Ovary (tissue), 3 donors: ENCODE measurements around the gene CMAS.

ENCODE experiments used
- POLR2A ChIP-seq: fragments of 450-650 bp; IDR thresholded peaks from one replicate; pipeline ENCODE4 v1.6.1; 2017; ENCODE audit warnings: antibody characterized with exemption, mild to moderate bottlenecking, moderate library complexity
- TF ChIP-seq, protein P1 (sequence below), 3 donors: fragments of 450-650 bp in 2 of 3; fragments of 200-600 bp in 1 of 3; IDR thresholded peaks; one replicate each; pipeline versions ENCODE4 v1.5.1 to v1.8.0; 2016 to 2022; ENCODE audit warnings: antibody characterized with exemption in 3 of 3, mild to moderate bottlenecking in 1 of 3
- donor health status: DM: no; HTN: no; CAD: no.

DNA sequence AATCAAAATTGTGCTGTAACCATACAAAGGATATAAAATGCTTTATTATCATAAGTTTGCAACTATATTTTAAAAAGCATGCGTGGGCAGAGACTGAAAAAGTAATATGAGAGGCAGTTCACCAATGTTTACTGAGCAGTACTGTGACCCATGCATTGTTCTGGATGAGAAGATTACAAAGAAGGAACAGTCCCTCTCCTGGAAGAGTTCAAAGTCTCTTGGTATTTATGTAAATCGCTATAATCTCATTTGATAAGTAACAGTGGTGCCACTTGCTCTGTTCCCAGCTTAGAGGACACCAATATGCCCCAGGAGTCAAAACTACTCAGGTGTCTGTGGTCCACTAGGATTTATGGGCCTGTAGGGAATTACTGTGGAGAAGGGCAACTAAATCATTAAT is 2.1 kb upstream of the CMAS start:
- TF ChIP-seq, protein P1, sequence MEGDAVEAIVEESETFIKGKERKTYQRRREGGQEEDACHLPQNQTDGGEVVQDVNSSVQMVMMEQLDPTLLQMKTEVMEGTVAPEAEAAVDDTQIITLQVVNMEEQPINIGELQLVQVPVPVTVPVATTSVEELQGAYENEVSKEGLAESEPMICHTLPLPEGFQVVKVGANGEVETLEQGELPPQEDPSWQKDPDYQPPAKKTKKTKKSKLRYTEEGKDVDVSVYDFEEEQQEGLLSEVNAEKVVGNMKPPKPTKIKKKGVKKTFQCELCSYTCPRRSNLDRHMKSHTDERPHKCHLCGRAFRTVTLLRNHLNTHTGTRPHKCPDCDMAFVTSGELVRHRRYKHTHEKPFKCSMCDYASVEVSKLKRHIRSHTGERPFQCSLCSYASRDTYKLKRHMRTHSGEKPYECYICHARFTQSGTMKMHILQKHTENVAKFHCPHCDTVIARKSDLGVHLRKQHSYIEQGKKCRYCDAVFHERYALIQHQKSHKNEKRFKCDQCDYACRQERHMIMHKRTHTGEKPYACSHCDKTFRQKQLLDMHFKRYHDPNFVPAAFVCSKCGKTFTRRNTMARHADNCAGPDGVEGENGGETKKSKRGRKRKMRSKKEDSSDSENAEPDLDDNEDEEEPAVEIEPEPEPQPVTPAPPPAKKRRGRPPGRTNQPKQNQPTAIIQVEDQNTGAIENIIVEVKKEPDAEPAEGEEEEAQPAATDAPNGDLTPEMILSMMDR (IDR thresholded peaks at IDR 0.05), result no peak
- no peak for TF ChIP-seq POLR2A
